Measurements from ENCODE around the gene KYAT1. TPM values are rescaled to one million over a fixed set of nuclear protein-coding genes. Genes with fewer than 3 reads are reported as not detected.
"Not testable (repeated sequence)": the region's sequence is repeated elsewhere in the genome, so short reads cannot be mapped to it uniquely, and the experiment has no call there.

KYAT1 gene
- total RNA-seq, 1 experiment from 2014 or later: 7.5 TPM

- no peak for DNase-seq (ENCODE audit: low read depth, low spot score)
These were observed 72.6 kb downstream of the KYAT1 start for GRCh38 chr9:128809036-128809599.

GRCh38 chr9:128808543-128808942 is 73.2 kb downstream of the KYAT1 start:
- no peak for DNase-seq (ENCODE audit: low read depth, low spot score)
- in situ Hi-C loops (cut with HindIII; ENCODE audit: low pct_unique_long_range_greater_than_20kb, low sequenced_read_pairs): no loop called here

More at GRCh38 chr9:128809036-128809599, 72.6 kb downstream of the KYAT1 start:
- in situ Hi-C loops (cut with HindIII; ENCODE audit: low pct_unique_long_range_greater_than_20kb, low sequenced_read_pairs): no loop called here

GRCh38 chr9:128807827-128808226 is 73.9 kb downstream of the KYAT1 start:
- in situ Hi-C loops (cut with HindIII; ENCODE audit: low pct_unique_long_range_greater_than_20kb, low sequenced_read_pairs): no loop called here
- no peak for DNase-seq (ENCODE audit: low read depth, low spot score)

- in situ Hi-C loops (cut with HindIII; ENCODE audit: low pct_unique_long_range_greater_than_20kb, low sequenced_read_pairs): no loop called here
- no peak for DNase-seq (ENCODE audit: low read depth, low spot score)
These were observed 76.1 kb downstream of the KYAT1 start for GRCh38 chr9:128805661-128806060.

- DNase-seq (ENCODE audit: low read depth, low spot score): no peak
- in situ Hi-C loops (cut with HindIII; ENCODE audit: low pct_unique_long_range_greater_than_20kb, low sequenced_read_pairs): no loop called here
These were observed 79.3 kb downstream of the KYAT1 start for GRCh38 chr9:128802482-128802881.

GRCh38 chr9:128800061-128800460 is 81.7 kb downstream of the KYAT1 start:
- in situ Hi-C loops (cut with HindIII; ENCODE audit: low pct_unique_long_range_greater_than_20kb, low sequenced_read_pairs): no loop called here

GRCh38 chr9:128798896-128799295 is 82.9 kb downstream of the KYAT1 start:
- in situ Hi-C loops (cut with HindIII; ENCODE audit: low pct_unique_long_range_greater_than_20kb, low sequenced_read_pairs): no loop called here
- no peak for DNase-seq (ENCODE audit: low read depth, low spot score)

More at GRCh38 chr9:128800061-128800460, 81.7 kb downstream of the KYAT1 start:
- DNase-seq (ENCODE audit: low read depth, low spot score): no peak

GRCh38 chr9:128794961-128795360 is 86.8 kb downstream of the KYAT1 start:
- in situ Hi-C loops (cut with HindIII; ENCODE audit: low pct_unique_long_range_greater_than_20kb, low sequenced_read_pairs); DNase-seq (ENCODE audit: low read depth, low spot score): not testable (repeated sequence)

GRCh38 chr9:128792978-128793686 is 88.6 kb downstream of the KYAT1 start:
- no peak for DNase-seq (ENCODE audit: low read depth, low spot score)
- in situ Hi-C loops (cut with HindIII; ENCODE audit: low pct_unique_long_range_greater_than_20kb, low sequenced_read_pairs): no loop called here

- in situ Hi-C loops (cut with HindIII; ENCODE audit: low pct_unique_long_range_greater_than_20kb, low sequenced_read_pairs): no loop called here
- no peak for DNase-seq (ENCODE audit: low read depth, low spot score)
These were observed 89.6 kb downstream of the KYAT1 start for GRCh38 chr9:128792134-128792533.

- in situ Hi-C loops (cut with HindIII; ENCODE audit: low pct_unique_long_range_greater_than_20kb, low sequenced_read_pairs): no loop called here
- no peak for DNase-seq (ENCODE audit: low read depth, low spot score)
These were observed 91.2 kb downstream of the KYAT1 start for GRCh38 chr9:128790536-128790935.

GRCh38 chr9:128788445-128788844 is 93.3 kb downstream of the KYAT1 start:
- no peak for DNase-seq (ENCODE audit: low read depth, low spot score)
- in situ Hi-C loops (cut with HindIII; ENCODE audit: low pct_unique_long_range_greater_than_20kb, low sequenced_read_pairs): no loop called here

GRCh38 chr9:128787659-128788058 is 94.1 kb downstream of the KYAT1 start:
- no peak for DNase-seq (ENCODE audit: low read depth, low spot score)
- in situ Hi-C loops (cut with HindIII; ENCODE audit: low pct_unique_long_range_greater_than_20kb, low sequenced_read_pairs): no loop called here

- peak; percentile 89 for DNase-seq (ENCODE audit: low read depth, low spot score)
- in situ Hi-C loops (cut with HindIII; ENCODE audit: low pct_unique_long_range_greater_than_20kb, low sequenced_read_pairs): no loop called here
These were observed 94.8 kb downstream of the KYAT1 start, which contains the start of gene TBC1D13 for GRCh38 chr9:128786681-128787601. TSS of gene TBC1D13 (plus strand) at chr9:128787253. CDS start at chr9:128787354, 101 bp downstream.

- in situ Hi-C loops (cut with HindIII; ENCODE audit: low pct_unique_long_range_greater_than_20kb, low sequenced_read_pairs): no loop called here
- no peak for DNase-seq (ENCODE audit: low read depth, low spot score)
These were observed 96.3 kb downstream of the KYAT1 start for GRCh38 chr9:128785427-128785826.
